NAMALWA (cell line): ENCODE results near the gene FAM185A.
"Not testable (repeated sequence)": the region's sequence is repeated elsewhere in the genome, so short reads cannot be mapped to it uniquely, and the experiment has no call there.

Source experiments
- DNase-seq: peaks from one replicate; pipeline ENCODE4 v3.0.0-alpha.2; 2015; ENCODE audit warnings: low spot score

FAM185A gene

DNA sequence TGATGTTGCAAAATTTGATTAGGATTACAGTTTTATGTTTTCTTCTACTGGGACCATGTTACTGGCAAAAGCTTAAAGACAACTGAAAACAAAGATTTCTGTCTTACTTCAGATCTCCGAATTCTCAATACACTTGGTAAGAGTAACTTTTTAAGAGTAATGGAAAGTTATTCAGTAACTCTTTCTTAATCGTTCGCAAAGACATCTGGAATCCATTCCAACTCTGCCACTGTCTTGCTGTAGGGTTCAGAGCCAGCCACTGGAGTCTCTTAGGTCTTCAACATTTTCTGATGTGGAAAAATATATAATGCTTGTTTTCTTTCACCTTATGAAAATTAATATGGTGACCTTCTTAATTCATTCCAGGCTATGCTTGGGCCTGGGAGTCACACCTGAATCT, 29.9 kb downstream of the FAM185A start:
- DNase-seq: not testable (repeated sequence)

DNA sequence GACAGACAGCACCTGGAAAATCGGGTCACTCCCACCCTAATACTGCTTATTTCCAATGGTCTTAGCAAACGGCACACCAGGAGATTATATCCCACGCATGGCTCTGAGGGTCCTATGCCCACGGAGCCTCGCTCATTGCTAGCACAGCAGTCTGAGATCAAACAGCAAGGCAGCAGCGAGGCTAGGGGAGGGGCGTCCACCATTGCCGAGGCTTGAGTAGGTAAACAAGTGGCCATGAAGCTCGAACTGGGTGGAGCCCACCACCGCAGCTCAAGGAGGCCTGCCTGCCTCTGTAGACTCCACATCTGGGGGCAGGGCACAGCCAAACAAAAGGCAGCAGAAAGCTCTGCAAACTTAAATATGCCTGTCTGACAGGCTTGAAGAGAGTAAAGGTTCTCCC, 32.1 kb downstream of the FAM185A start:
- DNase-seq: not testable (repeated sequence)

DNA sequence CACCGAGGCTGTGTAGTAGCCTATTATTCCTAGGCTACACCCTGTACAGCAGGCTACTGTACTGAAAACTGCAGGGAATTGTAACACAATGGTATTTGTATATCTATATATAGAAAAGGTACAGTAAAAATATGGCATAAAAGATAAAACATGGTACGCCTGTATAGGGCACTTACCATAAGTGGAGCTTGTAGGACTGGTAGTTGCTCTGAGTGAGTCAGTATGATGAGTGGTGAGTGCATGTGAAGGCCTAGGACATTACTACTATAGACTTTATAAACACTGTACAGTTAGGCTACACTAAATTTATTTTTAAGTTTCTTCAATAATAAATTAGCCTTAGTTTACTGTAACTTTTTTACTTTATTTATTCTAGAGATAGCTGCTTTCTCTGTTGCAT, 40.0 kb downstream of the FAM185A start:
- DNase-seq: not testable (repeated sequence)

DNA sequence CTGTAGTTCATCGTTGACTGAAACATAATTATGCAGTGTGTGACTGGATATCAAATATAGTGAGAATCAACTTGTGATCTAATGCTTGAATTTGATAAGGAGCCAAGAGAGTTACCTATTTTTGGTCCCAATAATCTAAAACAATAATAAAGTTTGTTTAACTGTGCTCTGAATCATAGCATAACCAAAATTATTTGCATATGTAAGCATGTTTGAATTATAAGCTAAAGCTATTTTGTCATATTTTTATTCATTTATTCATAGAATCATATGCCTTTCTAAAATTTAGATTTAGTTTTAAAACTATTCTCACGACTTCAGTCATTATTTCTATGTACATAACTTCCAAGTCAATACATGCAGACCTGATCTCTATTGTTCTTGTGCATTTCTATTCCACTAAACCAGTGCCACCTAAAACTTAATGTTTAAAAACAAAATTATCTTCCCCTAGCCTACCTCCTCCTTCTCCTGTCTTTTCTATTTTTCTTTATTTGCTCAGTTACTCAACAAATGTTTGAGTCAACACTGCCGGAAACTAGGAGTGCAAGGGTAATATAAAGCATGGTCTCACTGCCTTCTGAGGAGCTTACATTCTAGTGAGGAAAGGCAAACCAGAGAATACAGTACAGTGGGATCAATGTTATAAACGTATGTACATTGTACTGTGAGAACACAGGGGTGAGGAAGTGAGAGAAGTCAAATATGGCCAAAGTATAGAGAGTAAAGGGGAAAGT, 41.7 kb downstream of the FAM185A start:
- DNase-seq: not testable (repeated sequence)

DNA sequence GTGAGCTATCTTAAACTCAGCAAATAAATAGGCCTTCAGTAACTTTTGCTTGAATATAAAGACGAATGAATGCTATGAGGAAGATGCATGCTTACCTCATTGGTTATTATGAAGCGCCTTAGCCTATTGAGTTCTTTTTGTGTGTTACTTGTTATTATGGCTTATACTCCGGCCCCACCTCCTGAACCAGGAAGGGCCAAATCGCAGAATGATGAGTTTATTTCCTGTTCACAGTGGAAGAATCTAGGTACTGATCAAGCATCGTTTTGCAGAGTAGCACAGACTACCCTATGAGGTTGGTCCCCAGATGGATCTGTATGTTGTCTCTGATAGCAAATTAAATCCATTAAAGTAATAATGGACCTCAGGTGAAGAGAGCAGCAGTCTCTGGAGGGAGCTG, 42.6 kb downstream of the FAM185A start:
- not testable (repeated sequence) for DNase-seq

DNA sequence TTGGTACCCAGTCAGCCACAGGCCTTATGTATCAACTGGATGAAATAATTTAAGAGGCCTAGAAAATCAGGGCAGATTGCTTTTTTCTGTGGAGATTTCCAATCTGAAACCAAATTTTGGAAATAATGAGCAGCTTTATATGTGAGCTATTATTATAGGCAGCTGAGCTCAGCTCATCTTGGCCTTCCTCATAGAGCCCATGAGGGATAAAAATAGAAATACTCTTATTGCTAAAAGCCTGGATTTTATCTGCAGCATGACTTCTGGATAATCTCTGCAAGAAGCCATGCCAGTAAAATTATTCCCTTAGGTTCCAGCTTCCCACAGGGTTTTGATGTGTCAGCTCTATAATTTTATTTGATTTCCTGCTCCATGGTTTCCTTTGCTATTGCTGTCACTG, 43.0 kb downstream of the FAM185A start:
- not testable (repeated sequence) for DNase-seq

DNA sequence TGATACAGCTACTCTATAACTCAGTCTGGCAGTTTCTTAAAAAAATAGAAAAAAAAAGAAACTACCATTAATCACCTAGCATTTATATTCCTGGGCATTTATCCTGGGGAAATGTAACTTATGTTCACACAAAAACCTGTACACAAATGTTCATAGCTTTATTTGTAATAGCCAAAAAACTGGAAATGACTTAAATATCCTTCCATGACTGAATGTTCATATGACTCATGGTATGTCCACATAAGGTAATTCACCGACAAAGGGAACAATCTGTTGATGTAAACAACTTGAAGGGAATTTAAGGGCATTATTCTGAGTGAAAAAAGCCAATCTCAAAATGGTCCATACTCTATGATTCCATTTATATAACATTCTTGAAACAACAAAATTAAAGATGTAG, 45.8 kb downstream of the FAM185A start:
- not testable (repeated sequence) for DNase-seq

DNA sequence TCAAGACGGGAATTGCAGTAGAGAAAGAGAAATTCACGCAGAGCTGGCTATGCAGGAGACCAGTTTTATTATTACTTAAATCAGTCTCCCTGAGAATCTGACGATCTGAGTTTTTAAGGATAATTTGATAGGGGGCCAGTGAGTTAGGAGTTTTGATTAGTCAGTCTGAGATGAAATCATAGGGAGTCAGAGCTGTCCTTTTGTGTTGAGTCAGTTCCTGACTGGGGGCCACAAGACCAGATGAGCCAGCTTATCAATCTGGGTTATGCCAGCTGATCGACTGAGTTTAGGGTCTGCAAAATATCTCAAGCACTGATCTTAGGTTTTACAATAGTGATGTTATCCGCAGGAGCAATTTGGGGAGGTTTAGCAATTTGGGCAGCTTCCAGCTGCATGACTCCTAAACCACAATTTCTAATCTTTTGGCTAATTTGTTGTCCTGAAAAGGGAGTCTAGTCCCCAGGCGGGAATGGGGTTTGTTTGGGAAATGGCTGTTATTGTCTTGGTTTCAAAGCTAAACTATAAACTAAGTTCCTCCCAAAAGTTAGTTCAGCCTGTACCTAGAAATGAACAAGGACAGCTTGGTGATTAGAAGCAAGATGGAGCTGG, 47.3 kb downstream of the FAM185A start:
- not testable (repeated sequence) for DNase-seq

DNA sequence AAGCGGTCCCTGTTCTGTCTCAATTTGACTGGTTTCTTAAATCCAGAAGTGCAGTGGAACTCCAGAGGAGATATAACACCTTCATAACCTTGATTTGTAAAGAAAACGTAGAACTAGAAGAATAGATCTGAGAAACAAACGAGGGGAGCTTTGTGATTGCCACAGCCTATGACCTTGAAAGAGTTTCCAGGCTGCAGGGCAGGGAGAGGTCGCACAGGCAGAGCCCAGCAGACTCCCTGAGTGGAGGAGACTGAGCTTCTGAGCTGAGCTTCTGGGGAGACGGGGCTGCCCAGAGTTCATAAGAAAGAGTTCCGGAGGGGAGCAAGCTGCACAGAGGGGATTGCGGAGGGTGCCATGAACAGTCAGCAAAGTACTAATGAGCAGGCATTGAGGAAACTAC, 57.8 kb downstream of the FAM185A start:
- no peak for DNase-seq

DNA sequence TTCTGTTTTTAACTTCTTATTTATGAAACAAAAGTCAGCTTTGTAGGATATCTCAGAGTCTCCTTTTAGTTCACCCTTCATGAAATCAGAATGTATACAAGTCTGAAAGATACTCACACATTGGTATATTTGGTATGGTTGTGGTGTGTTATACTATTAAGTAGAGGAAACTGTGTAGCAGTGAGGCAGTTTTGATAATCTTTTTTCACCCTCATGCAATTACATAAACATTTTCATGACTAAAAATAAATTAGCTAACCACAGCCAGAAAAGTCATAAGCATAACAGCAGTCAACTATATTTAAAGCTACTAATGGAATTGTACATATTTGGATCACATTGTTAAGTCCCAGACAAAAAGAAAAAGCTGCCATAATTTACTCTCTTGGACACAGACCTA, 62.1 kb downstream of the FAM185A start:
- DNase-seq: no peak

DNA sequence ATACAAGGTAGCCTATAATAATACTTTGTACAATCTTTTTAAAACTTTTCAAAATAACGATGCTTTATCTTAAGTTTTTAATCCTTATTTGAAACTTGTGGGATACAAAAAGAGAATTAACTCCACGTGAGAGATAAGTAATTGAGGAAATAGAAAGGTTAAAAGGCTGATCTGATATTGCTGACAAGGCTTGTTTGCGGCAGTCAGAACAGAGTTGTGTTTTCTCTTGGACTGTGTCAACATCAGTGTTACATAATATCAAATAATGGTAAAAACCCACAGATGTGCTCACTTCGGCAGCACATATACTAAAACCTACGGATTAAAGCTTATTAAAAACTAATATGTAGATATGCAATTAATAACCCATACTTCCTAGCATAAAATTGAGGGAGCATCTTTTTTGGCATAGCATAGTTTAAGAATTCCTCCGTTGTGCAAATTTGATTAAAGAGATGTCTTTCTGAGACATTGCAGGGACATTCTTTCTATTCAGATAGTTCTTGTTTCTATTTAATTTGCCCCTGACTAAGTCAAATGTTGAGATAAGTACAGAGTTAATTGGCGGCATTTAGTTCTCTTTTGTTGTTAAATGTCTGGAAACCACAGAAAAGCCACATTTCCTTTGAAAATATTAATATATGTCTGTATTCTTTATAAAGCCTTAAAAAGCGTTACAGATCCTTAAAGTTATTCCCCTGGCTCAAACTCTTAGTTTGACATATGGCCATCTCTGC, 63.3 kb downstream of the FAM185A start:
- DNase-seq: no peak

DNA sequence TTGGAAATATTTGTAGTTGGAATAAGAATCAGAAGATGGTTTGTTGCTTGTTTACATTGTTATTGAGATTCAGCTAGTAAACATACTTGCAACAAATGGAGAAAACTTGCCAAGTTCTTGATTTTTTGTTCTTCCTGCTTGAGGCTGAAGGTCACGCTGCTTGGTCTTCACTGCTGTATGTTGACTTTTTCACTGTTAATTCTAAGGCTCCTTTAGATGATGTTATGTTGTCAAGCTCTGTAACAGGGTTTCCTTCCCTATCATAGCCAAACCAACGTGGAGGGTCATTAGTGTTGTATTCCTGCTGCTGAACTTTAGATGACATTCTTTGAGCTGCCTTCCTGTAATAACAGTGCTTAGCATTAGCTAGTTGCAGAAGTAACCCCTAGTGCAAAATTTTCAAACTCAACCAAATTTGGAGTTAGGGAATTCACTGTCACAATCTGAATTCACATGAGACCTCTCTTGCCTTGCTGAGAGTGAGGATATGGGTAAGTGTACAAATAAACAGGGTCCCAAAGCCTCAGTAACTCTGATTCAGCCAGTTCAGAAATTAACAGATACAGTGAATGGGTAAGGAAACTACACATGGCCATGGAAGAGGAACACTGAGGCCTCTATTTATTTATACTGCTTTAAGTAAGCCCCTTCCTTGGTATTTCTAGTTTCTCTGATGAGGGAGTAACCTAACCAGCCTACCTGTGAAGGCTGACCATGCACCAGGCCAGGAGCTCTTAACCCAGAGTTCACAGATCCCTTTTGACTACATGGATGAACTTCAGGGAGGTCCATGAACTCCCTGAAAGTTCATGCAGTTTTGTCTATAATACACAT, 64.6 kb downstream of the FAM185A start:
- DNase-seq: no peak

DNA sequence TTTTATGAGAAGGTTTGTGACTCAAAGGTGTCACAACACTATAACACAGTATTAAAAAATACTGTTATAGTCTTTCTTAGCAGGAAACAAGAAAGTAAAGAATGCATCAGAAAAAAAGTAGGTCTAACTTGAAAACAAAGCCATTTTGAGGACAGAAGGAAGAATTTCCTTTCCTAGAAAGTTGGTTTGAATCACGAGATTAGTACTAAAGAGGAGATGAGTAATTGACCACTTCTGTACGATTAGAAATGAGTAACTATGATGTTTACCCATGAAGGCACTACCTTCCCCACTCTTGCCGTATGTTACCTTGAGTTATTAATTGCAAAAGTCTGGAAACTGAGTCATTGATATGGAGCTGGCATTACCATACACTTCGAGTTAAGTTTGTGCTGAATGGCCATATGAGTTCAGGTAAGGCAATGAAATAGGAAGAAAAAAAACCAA, 65.2 kb downstream of the FAM185A start:
- DNase-seq: no peak

DNA sequence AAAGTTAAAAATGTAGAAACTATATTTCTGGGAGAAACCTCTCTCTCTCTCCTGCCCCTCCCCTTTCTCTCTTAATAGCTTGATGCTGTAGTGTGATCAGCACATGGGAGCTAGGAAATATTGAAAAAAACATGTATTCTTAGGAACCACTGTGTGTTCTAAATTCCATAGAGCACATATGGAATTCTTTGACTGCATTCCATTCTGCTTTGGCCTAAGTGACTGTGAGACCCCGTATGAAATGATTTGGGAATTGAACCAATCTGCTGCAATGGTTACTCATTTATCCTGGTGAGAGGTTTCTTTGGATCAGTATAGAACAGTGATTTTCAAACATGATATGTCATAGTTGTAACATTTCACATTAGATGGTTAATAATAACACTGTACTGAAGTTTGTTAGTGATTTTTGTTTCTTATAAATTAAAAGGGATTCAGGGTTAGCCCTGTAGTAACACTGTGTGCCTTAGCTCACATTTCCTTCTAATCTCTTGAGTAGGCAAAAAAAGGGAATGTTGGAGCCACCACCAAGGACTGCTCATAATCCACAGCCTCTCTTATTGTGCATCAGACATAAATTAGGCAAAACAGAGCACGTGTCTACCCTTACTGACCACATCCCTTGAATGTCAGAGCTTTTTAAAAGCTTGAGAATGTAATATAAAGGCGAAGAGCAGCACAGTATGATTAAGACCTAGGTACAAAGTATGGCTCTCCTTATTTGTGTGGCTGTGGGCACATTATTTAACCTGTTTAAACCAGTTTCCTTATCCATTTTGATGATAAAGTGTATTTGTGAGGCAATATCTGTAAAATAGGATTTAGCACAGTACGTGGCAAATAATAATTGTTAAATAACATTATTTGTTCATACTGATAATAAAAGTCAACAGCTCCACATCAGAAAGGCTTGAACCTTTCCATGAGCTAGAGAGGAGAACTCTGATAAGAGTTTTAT, 69.1 kb downstream of the FAM185A start:
- DNase-seq: no peak

DNA sequence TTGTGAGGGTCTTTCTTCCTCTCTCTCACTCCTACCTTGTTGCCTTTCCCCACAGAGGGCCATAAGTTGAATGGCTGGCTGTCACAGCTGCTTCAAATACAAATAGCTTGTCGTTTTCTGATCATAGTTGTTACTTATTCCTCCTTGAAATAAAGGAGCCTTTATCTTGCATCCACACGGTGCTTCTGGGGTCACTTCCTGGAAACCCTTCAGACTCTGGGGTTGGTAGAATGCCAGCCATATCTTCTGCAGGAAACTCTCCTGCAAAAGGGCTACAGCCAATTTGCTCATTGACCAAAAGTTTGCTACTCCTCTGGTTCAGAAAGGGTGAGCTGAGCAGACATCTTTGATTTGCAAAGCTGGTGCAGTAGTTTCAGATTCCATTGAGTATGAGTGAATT, 70.4 kb downstream of the FAM185A start:
- no peak for DNase-seq

DNA sequence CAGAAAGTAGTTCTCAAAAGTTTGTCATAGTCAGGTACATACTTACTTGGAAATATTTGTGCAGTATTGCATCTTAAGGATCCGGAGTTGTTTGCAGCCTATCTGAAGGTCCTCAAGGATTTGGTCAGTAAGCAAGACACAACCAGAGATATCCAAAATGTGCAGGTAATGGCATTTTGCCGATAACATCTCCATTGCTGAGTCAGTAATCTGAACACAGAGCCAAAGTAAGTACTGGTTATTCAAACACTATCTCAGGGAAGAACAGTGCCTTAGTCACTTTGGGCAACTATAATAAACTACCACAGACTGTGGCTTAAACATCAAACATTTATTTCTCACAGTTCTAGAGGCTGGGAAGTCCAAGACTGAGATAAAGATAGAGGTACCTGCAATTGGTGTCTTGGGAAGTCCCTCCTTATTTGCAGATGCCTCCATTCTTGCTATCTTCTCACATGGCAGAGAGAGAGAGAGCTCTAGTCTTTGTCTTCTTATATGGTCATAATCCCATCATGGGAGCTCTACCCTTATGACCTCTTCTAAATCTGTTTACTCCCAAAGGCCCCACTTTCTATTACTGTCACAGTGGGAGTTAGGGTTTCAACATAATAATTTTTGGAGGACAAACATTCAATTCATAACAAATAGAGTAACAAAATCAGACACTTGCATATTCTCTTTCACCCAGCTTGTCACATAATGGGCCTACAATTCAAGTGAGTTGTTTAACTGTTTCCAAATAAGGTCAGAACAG, 73.4 kb downstream of the FAM185A start:
- no peak for DNase-seq

DNA sequence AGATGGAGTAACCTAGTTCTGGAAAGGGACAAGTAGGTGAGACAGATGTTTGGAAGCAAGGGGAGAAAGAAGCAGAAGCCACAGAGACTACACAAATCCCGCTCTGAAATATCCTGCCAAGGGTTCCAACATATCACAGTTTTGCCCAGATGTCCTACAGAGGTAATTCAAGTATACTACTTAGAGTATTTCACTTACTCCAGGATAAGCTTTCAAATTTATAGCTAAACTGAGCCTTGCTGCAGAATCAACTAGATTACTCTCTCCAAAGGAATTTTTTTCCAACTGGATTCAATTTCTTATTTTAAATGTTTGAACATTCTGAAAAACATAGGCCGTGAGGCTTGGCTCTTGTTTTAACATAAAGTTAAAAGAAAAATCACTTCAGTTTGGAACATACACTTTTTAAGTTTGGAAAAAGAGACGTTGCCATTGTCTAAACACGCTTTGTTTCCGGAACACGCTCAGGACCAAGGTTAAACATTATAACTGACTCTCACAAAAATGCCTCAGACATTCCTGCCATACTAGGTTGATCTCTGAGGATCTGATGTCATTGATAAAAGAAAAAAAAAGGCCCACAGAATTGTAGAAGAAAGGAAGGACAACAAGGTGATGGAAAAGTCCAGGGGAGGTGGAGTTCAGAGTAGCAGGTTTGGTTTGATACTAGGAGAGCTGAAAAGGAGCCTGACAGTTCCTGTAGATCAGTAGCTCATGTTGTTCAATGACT, 74.8 kb downstream of the FAM185A start:
- no peak for DNase-seq

DNA sequence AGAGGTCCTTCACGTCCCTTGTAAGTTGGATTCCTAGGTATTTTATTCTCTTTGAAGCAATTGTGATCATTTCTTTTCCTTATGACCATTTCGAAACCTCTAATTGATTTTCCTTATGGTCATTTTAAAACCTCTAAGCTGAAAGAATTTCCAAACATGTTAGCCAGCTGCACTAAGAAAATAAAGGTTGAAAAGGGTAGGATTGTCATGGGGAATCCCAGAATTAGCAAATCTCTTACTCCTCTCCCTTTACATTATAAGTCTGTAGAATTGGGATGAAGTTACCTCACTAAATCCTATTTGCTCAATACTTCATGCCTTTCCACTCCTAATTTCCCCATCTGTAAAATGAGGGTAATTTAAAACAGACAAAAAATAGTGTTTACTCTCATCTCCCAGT, 79.5 kb downstream of the FAM185A start:
- DNase-seq: no peak

DNA sequence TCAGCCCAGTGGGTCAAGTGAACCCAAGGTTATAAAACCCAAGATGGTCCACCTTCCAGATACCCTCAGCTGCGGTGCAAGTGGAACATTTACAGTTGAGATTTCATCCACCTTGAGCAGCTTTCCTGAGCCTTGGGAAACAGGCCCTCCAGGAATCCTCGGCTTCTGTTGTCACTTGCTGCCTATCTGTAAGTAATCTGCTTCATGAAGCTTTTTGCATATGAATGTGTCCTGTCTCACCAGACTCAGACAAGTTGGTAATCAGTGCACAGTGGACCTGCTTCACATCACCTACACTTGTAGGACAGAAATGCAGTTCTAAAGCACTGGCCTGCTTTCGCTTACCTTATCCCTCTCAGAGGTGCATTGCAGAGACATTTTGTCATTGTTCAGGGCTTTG, 80.3 kb downstream of the FAM185A start:
- no peak for DNase-seq

DNA sequence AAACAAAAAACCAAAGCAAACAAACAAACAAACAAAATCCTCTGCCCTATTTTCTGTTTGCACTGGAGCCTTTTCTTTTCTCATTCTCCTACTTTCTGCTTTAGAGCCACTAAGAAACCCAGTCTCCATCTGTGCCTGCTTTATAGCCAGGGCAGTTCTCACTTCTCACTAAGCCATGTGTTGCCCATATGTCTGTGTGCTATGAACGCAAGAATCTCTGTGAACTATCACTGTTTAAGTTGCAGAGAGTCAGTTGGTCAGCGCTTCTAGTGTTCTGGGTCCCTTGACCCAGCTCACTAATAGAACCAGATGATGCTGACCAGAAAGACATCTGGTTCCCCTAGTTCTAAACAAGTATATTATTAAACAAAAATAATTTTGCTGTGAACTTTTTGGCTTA, 81.4 kb downstream of the FAM185A start:
- no peak for DNase-seq
